Testis (tissue), 2 donors: ENCODE results near the gene IRF9.

Source experiments
- POLR2A ChIP-seq: fragments of 450-650 bp; IDR thresholded peaks from one replicate; pipeline ENCODE4 v1.6.1; 2017; ENCODE audit warnings: antibody characterized with exemption, mild to moderate bottlenecking, moderate library complexity
- TF ChIP-seq, protein P1 (sequence below), 3 experiments: fragments of 450-650 bp in 2 of 3; fragments of 200-600 bp in 1 of 3; sonication (generic) in 1 of 3; IDR thresholded peaks; one replicate each; pipeline ENCODE4 v1.5.1; 2016 to 2019; ENCODE audit warnings: antibody characterized with exemption in 3 of 3, mild to moderate bottlenecking in 2 of 3, moderate library complexity in 1 of 3

DNA sequence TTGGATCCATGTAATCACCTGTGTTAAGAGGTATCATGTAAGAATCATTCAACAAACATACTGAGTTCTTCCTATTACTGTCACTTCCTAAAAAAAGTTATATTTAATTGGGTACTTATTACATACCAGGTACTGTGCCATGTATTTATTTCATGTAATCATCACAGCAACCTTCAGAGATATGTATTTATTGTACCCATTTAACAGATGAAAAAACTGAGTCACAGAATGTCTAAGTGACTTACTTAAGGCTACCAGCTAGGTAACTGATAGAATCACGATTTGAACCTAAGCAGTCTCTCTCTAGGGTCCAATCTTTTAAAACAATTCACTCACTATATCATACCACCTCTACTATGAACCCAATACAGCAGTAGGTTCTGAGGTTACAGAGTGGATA is 16.6 kb upstream of the IRF9 start:
- TF ChIP-seq, protein P1, sequence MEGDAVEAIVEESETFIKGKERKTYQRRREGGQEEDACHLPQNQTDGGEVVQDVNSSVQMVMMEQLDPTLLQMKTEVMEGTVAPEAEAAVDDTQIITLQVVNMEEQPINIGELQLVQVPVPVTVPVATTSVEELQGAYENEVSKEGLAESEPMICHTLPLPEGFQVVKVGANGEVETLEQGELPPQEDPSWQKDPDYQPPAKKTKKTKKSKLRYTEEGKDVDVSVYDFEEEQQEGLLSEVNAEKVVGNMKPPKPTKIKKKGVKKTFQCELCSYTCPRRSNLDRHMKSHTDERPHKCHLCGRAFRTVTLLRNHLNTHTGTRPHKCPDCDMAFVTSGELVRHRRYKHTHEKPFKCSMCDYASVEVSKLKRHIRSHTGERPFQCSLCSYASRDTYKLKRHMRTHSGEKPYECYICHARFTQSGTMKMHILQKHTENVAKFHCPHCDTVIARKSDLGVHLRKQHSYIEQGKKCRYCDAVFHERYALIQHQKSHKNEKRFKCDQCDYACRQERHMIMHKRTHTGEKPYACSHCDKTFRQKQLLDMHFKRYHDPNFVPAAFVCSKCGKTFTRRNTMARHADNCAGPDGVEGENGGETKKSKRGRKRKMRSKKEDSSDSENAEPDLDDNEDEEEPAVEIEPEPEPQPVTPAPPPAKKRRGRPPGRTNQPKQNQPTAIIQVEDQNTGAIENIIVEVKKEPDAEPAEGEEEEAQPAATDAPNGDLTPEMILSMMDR (IDR thresholded peaks at IDR 0.05): no peak
- no peak for TF ChIP-seq POLR2A
